HepG2 (cell line): ENCODE results near the gene RANBP3. TPM values are rescaled to one million over a fixed set of nuclear protein-coding genes. Genes with fewer than 3 reads are reported as not detected.
A peak's percentile ranks its signal among the peaks of the same experiment; 100 is the strongest.

Experiments used
- ATAD3A ChIP-seq: sonication (generic); formaldehyde crosslinking; IDR thresholded peaks from 2 replicates; pipeline ENCODE4 v1.4.0; 2020; ENCODE audit warnings: missing genetic modification reagents
- CEBPG ChIP-seq: IDR thresholded peaks from 2 replicates; pipeline ENCODE4 v1.6.1; 2016
- EED ChIP-seq: sonication (generic); formaldehyde crosslinking; IDR thresholded peaks from 2 replicates; pipeline ENCODE4 v1.5.0; 2020; ENCODE audit warnings: mild to moderate bottlenecking, missing genetic modification reagents
- GATA4 ChIP-seq: sonication (generic); IDR thresholded peaks from 2 replicates; pipeline ENCODE4 v1.6.1; 2016; ENCODE audit warnings: antibody characterized with exemption, low read depth, borderline replicate concordance
- HNF4G ChIP-seq, 2 experiments: sonication (generic) in 1 of 2; formaldehyde crosslinking in 1 of 2; IDR thresholded peaks; 2 replicates each; pipeline versions ENCODE4 v1.4.0 to v1.6.1; 2011 to 2020; ENCODE audit warnings: borderline replicate concordance in 2 of 2, low read depth in 2 of 2, mild to moderate bottlenecking in 2 of 2, low read length in 1 of 2, missing genetic modification reagents in 1 of 2, moderate library complexity in 1 of 2
- HOXA5 ChIP-seq: sonication (generic); formaldehyde crosslinking; IDR thresholded peaks from 2 replicates; pipeline ENCODE4 v1.4.0; 2020; ENCODE audit warnings: missing genetic modification reagents
- KAT7 ChIP-seq: IDR thresholded peaks from 2 replicates; pipeline ENCODE4 v1.6.1; 2018; ENCODE audit warnings: borderline replicate concordance, missing compliant biosample characterization
- KLF6 ChIP-seq: IDR thresholded peaks from 2 replicates; pipeline ENCODE4 v1.8.0; 2016; ENCODE audit warnings: missing biosample characterization, missing genetic modification reagents
- MTF2 ChIP-seq: sonication (generic); formaldehyde crosslinking; IDR thresholded peaks from 2 replicates; pipeline ENCODE4 v1.5.0; 2020; ENCODE audit warnings: missing genetic modification reagents, borderline replicate concordance
- NFE2 ChIP-seq: sonication (generic); formaldehyde crosslinking; IDR thresholded peaks from 2 replicates; pipeline ENCODE4 v1.4.0; 2020; ENCODE audit warnings: missing genetic modification reagents
- PITX1 ChIP-seq: sonication (generic); formaldehyde crosslinking; IDR thresholded peaks from 2 replicates; pipeline ENCODE4 v1.5.1; 2020; ENCODE audit warnings: mild to moderate bottlenecking, missing genetic modification reagents
- RAD21 ChIP-seq: fragments of 450-650 bp; formaldehyde crosslinking; IDR thresholded peaks from 2 replicates; pipeline ENCODE4 v1.5.0; 2020; ENCODE audit warnings: mild to moderate bottlenecking
- SALL1 ChIP-seq: sonication (generic); formaldehyde crosslinking; IDR thresholded peaks from 2 replicates; pipeline ENCODE4 v1.8.0; 2022; ENCODE audit warnings: mild to moderate bottlenecking, missing genetic modification reagents
- SAP130 ChIP-seq: IDR thresholded peaks from 2 replicates; pipeline ENCODE4 v1.6.1; 2016; ENCODE audit warnings: low read depth
- SATB2 ChIP-seq: sonication (generic); formaldehyde crosslinking; IDR thresholded peaks from 2 replicates; pipeline ENCODE4 v1.5.0; 2020; ENCODE audit warnings: missing genetic modification reagents
- WIZ ChIP-seq: sonication (generic); formaldehyde crosslinking; IDR thresholded peaks from 2 replicates; pipeline ENCODE4 v1.5.1; 2020; ENCODE audit warnings: mild to moderate bottlenecking, missing genetic modification reagents
- ZBTB3 ChIP-seq: sonication (generic); formaldehyde crosslinking; IDR thresholded peaks from 2 replicates; pipeline ENCODE4 v1.4.0; 2020; ENCODE audit warnings: low read depth, mild to moderate bottlenecking, moderate library complexity, missing genetic modification reagents, borderline replicate concordance
- ZFP37 ChIP-seq: sonication (generic); formaldehyde crosslinking; IDR thresholded peaks from 2 replicates; pipeline ENCODE4 v1.4.0; 2020; ENCODE audit warnings: missing genetic modification reagents, borderline replicate concordance
- ZFYVE20 ChIP-seq: sonication (generic); formaldehyde crosslinking; IDR thresholded peaks from 2 replicates; pipeline ENCODE4 v1.8.0; 2023; ENCODE audit warnings: low read depth, mild to moderate bottlenecking, moderate library complexity, missing genetic modification reagents, borderline replicate concordance
- ZKSCAN5 ChIP-seq: sonication (generic); formaldehyde crosslinking; IDR thresholded peaks from 2 replicates; pipeline ENCODE4 v1.5.1; 2020; ENCODE audit warnings: mild to moderate bottlenecking, missing genetic modification reagents
- ZNF251 ChIP-seq: sonication (generic); formaldehyde crosslinking; IDR thresholded peaks from 2 replicates; pipeline ENCODE4 v1.9.0; 2021; ENCODE audit warnings: mild to moderate bottlenecking, missing genetic modification reagents
- ZNF3 ChIP-seq: IDR thresholded peaks from 2 replicates; pipeline ENCODE4 v1.7.0; 2017; ENCODE audit warnings: inconsistent platforms
- ZNF552 ChIP-seq: sonication (generic); formaldehyde crosslinking; IDR thresholded peaks from 2 replicates; pipeline ENCODE4 v1.9.0; 2022; ENCODE audit warnings: missing genetic modification reagents, mild to moderate bottlenecking, borderline replicate concordance
- ZNF556 ChIP-seq: sonication (generic); formaldehyde crosslinking; IDR thresholded peaks from 2 replicates; pipeline ENCODE4 v1.4.0; 2020; ENCODE audit warnings: mild to moderate bottlenecking, missing genetic modification reagents, borderline replicate concordance
- polyA plus RNA-seq, 8 experiments: library from polyadenylated mRNA; depleted of rRNA in 3 of 8; stranded (reverse) in 7 of 8; unstranded in 1 of 8; fragments of >200 nt; fragmentation: Illumina TruSeq in 4 of 8; extraction: Trizol in 4 of 8; gene quantifications; 2 replicates each; pipeline versions ENCODE4 v1.2.1 to v1.2.3, GENCODE V29; 2011 to 2016; ENCODE audit warnings: low read depth in 4 of 8, missing spikeins in 1 of 8, mixed read lengths in 1 of 8; ENCODE audit not compliant: insufficient read depth in 1 of 8
- total RNA-seq, 5 experiments: library from RNA; depleted of rRNA; stranded (reverse); fragments of >200 nt; fragmentation: Illumina TruSeq; extraction: Trizol; gene quantifications; 2 replicates each; pipeline ENCODE4 v1.2.3, GENCODE V29; 2016; ENCODE audit warnings: low read depth in 1 of 5
- TF ChIP-seq, protein P1 (sequence below): sonication (generic); formaldehyde crosslinking; IDR thresholded peaks from 2 replicates; pipeline ENCODE4 v1.8.1; 2023; ENCODE audit warnings: mild to moderate bottlenecking, missing genetic modification reagents
- TF ChIP-seq, protein P2 (sequence below): sonication (generic); formaldehyde crosslinking; IDR thresholded peaks from 2 replicates; pipeline ENCODE4 v1.8.1; 2022; ENCODE audit warnings: low read depth, mild to moderate bottlenecking, missing genetic modification reagents
- TF ChIP-seq, protein P3 (sequence below): IDR thresholded peaks from 2 replicates; pipeline ENCODE4 v1.6.1; 2016; ENCODE audit warnings: low read depth

RANBP3 gene
- total and polyA plus RNA-seq, 2 of the 13 experiments (the other 11 are each of a cell fraction or from before 2014, with no cell fraction given): 39.5 to 149 TPM

DNA sequence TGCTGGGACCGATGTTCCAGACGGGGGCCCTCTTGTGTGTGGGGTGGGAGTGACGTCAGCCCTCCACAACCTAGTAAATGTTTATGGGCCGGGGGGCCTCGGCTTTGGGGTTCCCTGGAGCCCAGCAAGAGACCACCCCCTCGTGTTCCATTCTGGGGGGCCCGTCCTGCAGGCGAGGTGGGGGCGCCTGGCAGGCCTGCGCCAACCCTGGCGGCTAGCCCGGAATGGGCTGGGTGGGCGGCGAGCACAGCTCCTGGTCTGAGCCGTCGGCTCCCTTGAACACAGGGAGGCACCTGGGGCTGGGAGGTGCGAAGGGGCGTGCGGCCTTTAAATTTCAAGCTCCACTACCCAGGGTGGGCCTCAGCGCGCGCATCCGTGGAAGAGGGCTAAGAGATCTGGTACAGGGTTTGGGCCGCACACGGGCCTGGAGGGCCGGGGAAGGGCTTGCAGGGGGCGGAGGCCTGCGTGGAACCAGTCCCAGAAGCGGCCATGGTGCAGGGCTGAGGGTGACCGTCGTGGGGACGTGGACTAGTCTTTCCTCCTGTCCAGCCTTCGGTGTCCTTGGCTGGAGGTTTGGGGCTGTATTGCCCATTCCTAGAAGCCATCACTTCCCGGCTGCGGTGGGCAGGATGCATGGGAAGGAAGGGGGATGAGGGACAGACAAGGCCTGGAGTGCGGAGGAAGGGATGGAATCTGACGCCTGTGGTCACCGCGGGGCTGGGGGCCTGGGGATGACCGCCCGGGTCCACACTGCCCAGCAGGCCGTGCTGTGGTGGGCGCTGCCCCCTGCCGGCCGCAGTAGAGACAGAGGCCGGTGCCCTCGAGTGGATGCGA, 85.8 kb downstream of the RANBP3 start (continued):
- no peak for TF ChIP-seq ZFYVE20 (CRISPR knock-in tag)
- no peak for TF ChIP-seq ZBTB3 (CRISPR knock-in tag)
- TF ChIP-seq ZKSCAN5 (CRISPR knock-in tag): no peak
- TF ChIP-seq ZNF251: no peak
- TF ChIP-seq ZFP37 (CRISPR knock-in tag): no peak
- TF ChIP-seq SAP130 (CRISPR knock-in tag): peak; percentile 25; the same call in 1 of the 2 replicates
- TF ChIP-seq SALL1: peak; percentile 73; the same call in 1 of the 2 replicates
- TF ChIP-seq KAT7: peak; percentile 26; the same call in 1 of the 2 replicates
- TF ChIP-seq, protein P1, sequence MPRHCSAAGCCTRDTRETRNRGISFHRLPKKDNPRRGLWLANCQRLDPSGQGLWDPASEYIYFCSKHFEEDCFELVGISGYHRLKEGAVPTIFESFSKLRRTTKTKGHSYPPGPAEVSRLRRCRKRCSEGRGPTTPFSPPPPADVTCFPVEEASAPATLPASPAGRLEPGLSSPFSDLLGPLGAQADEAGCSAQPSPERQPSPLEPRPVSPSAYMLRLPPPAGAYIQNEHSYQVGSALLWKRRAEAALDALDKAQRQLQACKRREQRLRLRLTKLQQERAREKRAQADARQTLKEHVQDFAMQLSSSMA (CRISPR knock-in tag): no peak
- TF ChIP-seq KLF6: no peak
- TF ChIP-seq RAD21 (CRISPR knock-in tag): peak; percentile 98
- TF ChIP-seq SATB2 (CRISPR knock-in tag): no peak
- TF ChIP-seq ZNF3: no peak
- no peak for TF ChIP-seq ZNF552 (CRISPR knock-in tag)
- TF ChIP-seq HOXA5 (CRISPR knock-in tag): no peak
- TF ChIP-seq ATAD3A (CRISPR knock-in tag): no peak
- TF ChIP-seq, protein P2, sequence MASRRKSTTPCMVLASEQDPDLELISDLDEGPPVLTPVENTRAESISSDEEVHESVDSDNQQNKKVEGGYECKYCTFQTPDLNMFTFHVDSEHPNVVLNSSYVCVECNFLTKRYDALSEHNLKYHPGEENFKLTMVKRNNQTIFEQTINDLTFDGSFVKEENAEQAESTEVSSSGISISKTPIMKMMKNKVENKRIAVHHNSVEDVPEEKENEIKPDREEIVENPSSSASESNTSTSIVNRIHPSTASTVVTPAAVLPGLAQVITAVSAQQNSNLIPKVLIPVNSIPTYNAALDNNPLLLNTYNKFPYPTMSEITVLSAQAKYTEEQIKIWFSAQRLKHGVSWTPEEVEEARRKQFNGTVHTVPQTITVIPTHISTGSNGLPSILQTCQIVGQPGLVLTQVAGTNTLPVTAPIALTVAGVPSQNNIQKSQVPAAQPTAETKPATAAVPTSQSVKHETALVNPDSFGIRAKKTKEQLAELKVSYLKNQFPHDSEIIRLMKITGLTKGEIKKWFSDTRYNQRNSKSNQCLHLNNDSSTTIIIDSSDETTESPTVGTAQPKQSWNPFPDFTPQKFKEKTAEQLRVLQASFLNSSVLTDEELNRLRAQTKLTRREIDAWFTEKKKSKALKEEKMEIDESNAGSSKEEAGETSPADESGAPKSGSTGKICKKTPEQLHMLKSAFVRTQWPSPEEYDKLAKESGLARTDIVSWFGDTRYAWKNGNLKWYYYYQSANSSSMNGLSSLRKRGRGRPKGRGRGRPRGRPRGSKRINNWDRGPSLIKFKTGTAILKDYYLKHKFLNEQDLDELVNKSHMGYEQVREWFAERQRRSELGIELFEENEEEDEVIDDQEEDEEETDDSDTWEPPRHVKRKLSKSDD (CRISPR knock-in tag): no peak
- TF ChIP-seq EED (CRISPR knock-in tag): no peak
- TF ChIP-seq MTF2 (CRISPR knock-in tag): no peak
- TF ChIP-seq ZNF556 (CRISPR knock-in tag): no peak; the same call in 1 of the 2 replicates
- TF ChIP-seq CEBPG (CRISPR knock-in tag): 0 out of 2 replicates have a peak, but pooled peaks have one; percentile 3
- TF ChIP-seq, protein P3, sequence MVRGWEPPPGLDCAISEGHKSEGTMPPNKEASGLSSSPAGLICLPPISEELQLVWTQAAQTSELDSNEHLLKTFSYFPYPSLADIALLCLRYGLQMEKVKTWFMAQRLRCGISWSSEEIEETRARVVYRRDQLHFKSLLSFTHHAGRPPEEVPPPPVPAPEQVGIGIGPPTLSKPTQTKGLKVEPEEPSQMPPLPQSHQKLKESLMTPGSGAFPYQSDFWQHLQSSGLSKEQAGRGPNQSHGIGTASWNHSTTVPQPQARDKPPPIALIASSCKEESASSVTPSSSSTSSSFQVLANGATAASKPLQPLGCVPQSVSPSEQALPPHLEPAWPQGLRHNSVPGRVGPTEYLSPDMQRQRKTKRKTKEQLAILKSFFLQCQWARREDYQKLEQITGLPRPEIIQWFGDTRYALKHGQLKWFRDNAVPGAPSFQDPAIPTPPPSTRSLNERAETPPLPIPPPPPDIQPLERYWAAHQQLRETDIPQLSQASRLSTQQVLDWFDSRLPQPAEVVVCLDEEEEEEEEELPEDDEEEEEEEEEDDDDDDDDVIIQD: 0 out of 2 replicates have a peak, but pooled peaks have one; percentile 35
- no peak for TF ChIP-seq WIZ
- TF ChIP-seq HNF4G (IDR thresholded peaks at IDR 0.05; ENCODE audit: borderline replicate concordance, low read depth, low read length): no peak
- no peak; the same call in 1 of the 2 replicates for TF ChIP-seq HNF4G (CRISPR knock-in tag; IDR thresholded peaks at IDR 0.05; ENCODE audit: borderline replicate concordance, low read depth)
- TF ChIP-seq GATA4: no peak
- TF ChIP-seq NFE2 (CRISPR knock-in tag): no peak
- TF ChIP-seq PITX1 (CRISPR knock-in tag): peak; percentile 35; the same call in 1 of the 2 replicates
